ENCODE measurements around the gene SPATA6L. TPM values are rescaled to one million over a fixed set of nuclear protein-coding genes. Genes with fewer than 3 reads are reported as not detected.

The SPATA6L gene
- total and polyA plus RNA-seq, 2 donors: 0.47 to 1.2 TPM

- Histone ChIP-seq H3K4me1 (ENCODE audit: control insufficient read depth in 2 of 2, insufficient read depth in 2 of 2, low read length in 2 of 2) (no peaks in the 10 kb centered on the region), H3K4me3 (ENCODE audit: low read length in 2 of 2) (no peak overlapping the region), H3K36me3 (ENCODE audit: control insufficient read depth in 2 of 2, insufficient read depth in 2 of 2, low read length in 1 of 2) (peaks cover 0 to 50% of the 10 kb centered on the region in 2 donors), H3K27ac (ENCODE audit: low read depth in 1 of 2, low read length in 1 of 2) (no peak overlapping the region), H3K27me3 (ENCODE audit: control insufficient read depth in 2 of 2, insufficient read depth in 1 of 2, low read length in 1 of 2) (no peaks in the 10 kb centered on the region), H3K9me3 (ENCODE audit: control insufficient read depth in 2 of 2, insufficient read depth in 1 of 2, low read length in 1 of 2) (no peaks in the 10 kb centered on the region)
- no peak for DNase-seq (ENCODE audit: low read depth in 6 of 9, low spot score in 9 of 9)
- 97% methylated on average over 2 of the region's 2 CpGs for WGBS
Measured at GRCh38 chr9:4700932-4701331, 34.7 kb upstream of the SPATA6L start.

GRCh38 chr9:4700091-4700490 lies 33.8 kb upstream of the SPATA6L start:
- no peak for DNase-seq (ENCODE audit: low read depth in 6 of 9, low spot score in 9 of 9)
- H3K36me3 ChIP-seq (ENCODE audit: control insufficient read depth in 2 of 2, insufficient read depth in 2 of 2, low read length in 1 of 2): peaks cover 4 to 47% of the 10 kb centered on the region in 2 donors
- no peak overlapping the region for H3K4me3 ChIP-seq (ENCODE audit: low read length in 2 of 2)
- no peaks in the 10 kb centered on the region for H3K27me3 ChIP-seq (ENCODE audit: control insufficient read depth in 2 of 2, insufficient read depth in 1 of 2, low read length in 1 of 2)
- no peak overlapping the region for H3K27ac ChIP-seq (ENCODE audit: low read depth in 1 of 2, low read length in 1 of 2)
- no peaks in the 10 kb centered on the region for H3K4me1 ChIP-seq (ENCODE audit: control insufficient read depth in 2 of 2, insufficient read depth in 2 of 2, low read length in 2 of 2)
- 96% methylated on average over 3 of the region's 3 CpGs for WGBS
- no peaks in the 10 kb centered on the region for H3K9me3 ChIP-seq (ENCODE audit: control insufficient read depth in 2 of 2, insufficient read depth in 1 of 2, low read length in 1 of 2)

- 97% methylated on average over 3 of the region's 3 CpGs for WGBS
- peaks cover 22 to 32% of the 10 kb centered on the region in 2 donors for H3K36me3 ChIP-seq (ENCODE audit: control insufficient read depth in 2 of 2, insufficient read depth in 2 of 2, low read length in 1 of 2)
- no peaks in the 10 kb centered on the region for H3K27me3 ChIP-seq (ENCODE audit: control insufficient read depth in 2 of 2, insufficient read depth in 1 of 2, low read length in 1 of 2)
Measured at GRCh38 chr9:4691795-4692194, 25.5 kb upstream of the SPATA6L start.

GRCh38 chr9:4690144-4690543 lies 23.9 kb upstream of the SPATA6L start:
- no peaks in the 10 kb centered on the region for H3K9me3 ChIP-seq (ENCODE audit: control insufficient read depth in 2 of 2, insufficient read depth in 1 of 2, low read length in 1 of 2)
- DNase-seq (ENCODE audit: low read depth in 6 of 9, low spot score in 9 of 9): no peak
- H3K36me3 ChIP-seq (ENCODE audit: control insufficient read depth in 2 of 2, insufficient read depth in 2 of 2, low read length in 1 of 2): peaks cover 23 to 39% of the 10 kb centered on the region in 2 donors
- no peak overlapping the region for H3K4me3 ChIP-seq (ENCODE audit: low read length in 2 of 2)
- WGBS: 96% methylated on average over 4 of the region's 4 CpGs
- H3K27ac ChIP-seq (ENCODE audit: low read depth in 1 of 2, low read length in 1 of 2): no peak overlapping the region
- no peaks in the 10 kb centered on the region for H3K27me3 ChIP-seq (ENCODE audit: control insufficient read depth in 2 of 2, insufficient read depth in 1 of 2, low read length in 1 of 2)
- no peaks in the 10 kb centered on the region for H3K4me1 ChIP-seq (ENCODE audit: control insufficient read depth in 2 of 2, insufficient read depth in 2 of 2, low read length in 2 of 2)

More at GRCh38 chr9:4691795-4692194, 25.5 kb upstream of the SPATA6L start:
- Histone ChIP-seq H3K4me1 (ENCODE audit: control insufficient read depth in 2 of 2, insufficient read depth in 2 of 2, low read length in 2 of 2) (no peaks in the 10 kb centered on the region), H3K27ac (ENCODE audit: low read depth in 1 of 2, low read length in 1 of 2) (no peak overlapping the region), H3K9me3 (ENCODE audit: control insufficient read depth in 2 of 2, insufficient read depth in 1 of 2, low read length in 1 of 2) (no peaks in the 10 kb centered on the region), H3K4me3 (ENCODE audit: low read length in 2 of 2) (no peak overlapping the region)
- DNase-seq (ENCODE audit: low read depth in 6 of 9, low spot score in 9 of 9): no peak

- DNase-seq (ENCODE audit: low read depth in 6 of 9, low spot score in 9 of 9): peak in 3 of 9 donors; percentile 11 to 54 (median 18)
- H3K27me3 ChIP-seq (ENCODE audit: control insufficient read depth in 2 of 2, insufficient read depth in 1 of 2, low read length in 1 of 2): no peaks in the 10 kb centered on the region
- no peaks in the 10 kb centered on the region for H3K9me3 ChIP-seq (ENCODE audit: control insufficient read depth in 2 of 2, insufficient read depth in 1 of 2, low read length in 1 of 2)
- WGBS: 94% methylated on average over 1 of the region's 1 CpG
- peak overlapping the region in 1 of 2 donors; percentile 5 for H3K27ac ChIP-seq (ENCODE audit: low read depth in 1 of 2, low read length in 1 of 2)
- H3K4me1 ChIP-seq (ENCODE audit: control insufficient read depth in 2 of 2, insufficient read depth in 2 of 2, low read length in 2 of 2): no peaks in the 10 kb centered on the region
- peaks cover 27 to 41% of the 10 kb centered on the region in 2 donors for H3K36me3 ChIP-seq (ENCODE audit: control insufficient read depth in 2 of 2, insufficient read depth in 2 of 2, low read length in 1 of 2)
- H3K4me3 ChIP-seq (ENCODE audit: low read length in 2 of 2): no peak overlapping the region
Measured at GRCh38 chr9:4689687-4690104, 23.4 kb upstream of the SPATA6L start.

- no peak overlapping the region for H3K4me3 ChIP-seq (ENCODE audit: low read length in 2 of 2)
- 77% methylated on average over 2 of the region's 2 CpGs for WGBS
- DNase-seq (ENCODE audit: low read depth in 6 of 9, low spot score in 9 of 9): no peak
- H3K36me3 ChIP-seq (ENCODE audit: control insufficient read depth in 2 of 2, insufficient read depth in 2 of 2, low read length in 1 of 2): peaks cover 26 to 35% of the 10 kb centered on the region in 2 donors
- H3K27ac ChIP-seq (ENCODE audit: low read depth in 1 of 2, low read length in 1 of 2): no peak overlapping the region
- H3K4me1 ChIP-seq (ENCODE audit: control insufficient read depth in 2 of 2, insufficient read depth in 2 of 2, low read length in 2 of 2): no peaks in the 10 kb centered on the region
- H3K9me3 ChIP-seq (ENCODE audit: control insufficient read depth in 2 of 2, insufficient read depth in 1 of 2, low read length in 1 of 2): no peaks in the 10 kb centered on the region
- no peaks in the 10 kb centered on the region for H3K27me3 ChIP-seq (ENCODE audit: control insufficient read depth in 2 of 2, insufficient read depth in 1 of 2, low read length in 1 of 2)
Measured at GRCh38 chr9:4689021-4689420, 22.7 kb upstream of the SPATA6L start.

- no peak overlapping the region for H3K4me3 ChIP-seq (ENCODE audit: low read length in 2 of 2)
- H3K27me3 ChIP-seq (ENCODE audit: control insufficient read depth in 2 of 2, insufficient read depth in 1 of 2, low read length in 1 of 2): no peaks in the 10 kb centered on the region
- H3K4me1 ChIP-seq (ENCODE audit: control insufficient read depth in 2 of 2, insufficient read depth in 2 of 2, low read length in 2 of 2): no peaks in the 10 kb centered on the region
- DNase-seq (ENCODE audit: low read depth in 6 of 9, low spot score in 9 of 9): no peak
- peaks cover 23 to 30% of the 10 kb centered on the region in 2 donors for H3K36me3 ChIP-seq (ENCODE audit: control insufficient read depth in 2 of 2, insufficient read depth in 2 of 2, low read length in 1 of 2)
- H3K27ac ChIP-seq (ENCODE audit: low read depth in 1 of 2, low read length in 1 of 2): no peak overlapping the region
- no peaks in the 10 kb centered on the region for H3K9me3 ChIP-seq (ENCODE audit: control insufficient read depth in 2 of 2, insufficient read depth in 1 of 2, low read length in 1 of 2)
- WGBS: 97% methylated on average over 1 of the region's 1 CpG
Measured at GRCh38 chr9:4686584-4686983, 20.3 kb upstream of the SPATA6L start.

- 98% methylated on average over 4 of the region's 4 CpGs for WGBS
- Histone ChIP-seq H3K27ac (ENCODE audit: low read depth in 1 of 2, low read length in 1 of 2) (no peak overlapping the region), H3K27me3 (ENCODE audit: control insufficient read depth in 2 of 2, insufficient read depth in 1 of 2, low read length in 1 of 2) (no peaks in the 10 kb centered on the region), H3K4me1 (ENCODE audit: control insufficient read depth in 2 of 2, insufficient read depth in 2 of 2, low read length in 2 of 2) (no peaks in the 10 kb centered on the region), H3K9me3 (ENCODE audit: control insufficient read depth in 2 of 2, insufficient read depth in 1 of 2, low read length in 1 of 2) (no peaks in the 10 kb centered on the region), H3K36me3 (ENCODE audit: control insufficient read depth in 2 of 2, insufficient read depth in 2 of 2, low read length in 1 of 2) (peaks cover 19 to 26% of the 10 kb centered on the region in 2 donors), H3K4me3 (ENCODE audit: low read length in 2 of 2) (no peak overlapping the region)
- no peak for DNase-seq (ENCODE audit: low read depth in 6 of 9, low spot score in 9 of 9)
Measured at GRCh38 chr9:4686112-4686511, 19.8 kb upstream of the SPATA6L start.

- no peaks in the 10 kb centered on the region for H3K4me1 ChIP-seq (ENCODE audit: control insufficient read depth in 2 of 2, insufficient read depth in 2 of 2, low read length in 2 of 2)
- 98% methylated on average over 4 of the region's 4 CpGs for whole genome bisulfite sequencing
- H3K9me3 ChIP-seq (ENCODE audit: control insufficient read depth in 2 of 2, insufficient read depth in 1 of 2, low read length in 1 of 2): no peaks in the 10 kb centered on the region
- no peaks in the 10 kb centered on the region for H3K27me3 ChIP-seq (ENCODE audit: control insufficient read depth in 2 of 2, insufficient read depth in 1 of 2, low read length in 1 of 2)
- no peak overlapping the region for H3K27ac ChIP-seq (ENCODE audit: low read depth in 1 of 2, low read length in 1 of 2)
- peaks cover 12 to 21% of the 10 kb centered on the region in 2 donors for H3K36me3 ChIP-seq (ENCODE audit: control insufficient read depth in 2 of 2, insufficient read depth in 2 of 2, low read length in 1 of 2)
- no peak for DNase-seq (ENCODE audit: low read depth in 6 of 9, low spot score in 9 of 9)
- no peak overlapping the region for H3K4me3 ChIP-seq (ENCODE audit: low read length in 2 of 2)
Measured at GRCh38 chr9:4684820-4685219, 18.5 kb upstream of the SPATA6L start.

- Histone ChIP-seq H3K9me3 (ENCODE audit: control insufficient read depth in 2 of 2, insufficient read depth in 1 of 2, low read length in 1 of 2) (no peaks in the 10 kb centered on the region), H3K27ac (ENCODE audit: low read depth in 1 of 2, low read length in 1 of 2) (no peak overlapping the region), H3K36me3 (ENCODE audit: control insufficient read depth in 2 of 2, insufficient read depth in 2 of 2, low read length in 1 of 2) (peaks cover 6 to 11% of the 10 kb centered on the region in 2 donors), H3K4me3 (ENCODE audit: low read length in 2 of 2) (peak overlapping the region; percentile 56 to 93), H3K27me3 (ENCODE audit: control insufficient read depth in 2 of 2, insufficient read depth in 1 of 2, low read length in 1 of 2) (no peaks in the 10 kb centered on the region), H3K4me1 (ENCODE audit: control insufficient read depth in 2 of 2, insufficient read depth in 2 of 2, low read length in 2 of 2) (no peaks in the 10 kb centered on the region)
- no peak for DNase-seq (ENCODE audit: low read depth in 6 of 9, low spot score in 9 of 9)
- 92% methylated on average over 2 of the region's 2 CpGs for WGBS
Measured at GRCh38 chr9:4680750-4681149, 14.5 kb upstream of the SPATA6L start.

Data from thymus (tissue), 11 donors.